ENCODE data around the gene NUFIP1.
"Not testable (repeated sequence)": the region's sequence is repeated elsewhere in the genome, so short reads cannot be mapped to it uniquely, and the experiment has no call there.

The NUFIP1 gene

GRCh38 chr13:44952671-44953070 lies 36.6 kb downstream of the NUFIP1 start:
- Histone ChIP-seq H3K4me3 (replicated peaks; ENCODE audit: insufficient read depth, low read length) (no peak overlapping the region), H3K27me3 (ENCODE audit: insufficient read depth, poor library complexity, severe bottlenecking) (no peaks in the 10 kb centered on the region), H3K27ac (replicated peaks) (no peak overlapping the region)
- TF ChIP-seq CTCF (IDR thresholded peaks at IDR 0.05; ENCODE audit: insufficient read depth, low read length), result no peak
- TF ChIP-seq POLR2AphosphoS5 (IDR thresholded peaks at IDR 0.05; ENCODE audit: low read depth), result no peak
- TF ChIP-seq SPI1 (IDR thresholded peaks at IDR 0.05; ENCODE audit: borderline replicate concordance, low read depth), result no peak
- TF ChIP-seq REST (IDR thresholded peaks at IDR 0.05; ENCODE audit: insufficient replicate concordance, low read depth), result no peak
- TF ChIP-seq GABPA (IDR thresholded peaks at IDR 0.05; ENCODE audit: low read depth), result no peak
- no peak for DNase-seq (ENCODE audit: low read depth in 1 of 2, low spot score in 1 of 2)

- DNase-seq (ENCODE audit: low read depth in 1 of 2, low spot score in 1 of 2), result no peak
- Histone ChIP-seq H3K27ac (replicated peaks) (no peak overlapping the region), H3K27me3 (ENCODE audit: insufficient read depth, poor library complexity, severe bottlenecking) (no peaks in the 10 kb centered on the region), H3K4me3 (replicated peaks; ENCODE audit: insufficient read depth, low read length) (no peak overlapping the region)
- no peak for TF ChIP-seq SPI1 (IDR thresholded peaks at IDR 0.05; ENCODE audit: borderline replicate concordance, low read depth)
These were observed 38.1 kb downstream of the NUFIP1 start for GRCh38 chr13:44951184-44951583.

GRCh38 chr13:44943411-44943810 lies 45.9 kb downstream of the NUFIP1 start:
- H3K27ac ChIP-seq (replicated peaks); H3K27me3 ChIP-seq (ENCODE audit: insufficient read depth, poor library complexity, severe bottlenecking); DNase-seq (ENCODE audit: low read depth in 1 of 2, low spot score in 1 of 2); H3K4me3 ChIP-seq (replicated peaks; ENCODE audit: insufficient read depth, low read length): not testable (repeated sequence)

- H3K4me3 ChIP-seq (replicated peaks; ENCODE audit: insufficient read depth, low read length), result no peak overlapping the region
- DNase-seq (ENCODE audit: low read depth in 1 of 2, low spot score in 1 of 2), result no peak
- no peaks in the 10 kb centered on the region for H3K27me3 ChIP-seq (ENCODE audit: insufficient read depth, poor library complexity, severe bottlenecking)
- no peak overlapping the region for H3K27ac ChIP-seq (replicated peaks)
- TF ChIP-seq SPI1 (IDR thresholded peaks at IDR 0.05; ENCODE audit: borderline replicate concordance, low read depth), result no peak
- TF ChIP-seq GABPA (IDR thresholded peaks at IDR 0.05; ENCODE audit: low read depth), result no peak
- no peak for TF ChIP-seq REST (IDR thresholded peaks at IDR 0.05; ENCODE audit: insufficient replicate concordance, low read depth)
- no peak for TF ChIP-seq POLR2AphosphoS5 (IDR thresholded peaks at IDR 0.05; ENCODE audit: low read depth)
- TF ChIP-seq CTCF (IDR thresholded peaks at IDR 0.05; ENCODE audit: insufficient read depth, low read length), result no peak
These were observed 50.4 kb downstream of the NUFIP1 start for GRCh38 chr13:44938854-44939253.

- TF ChIP-seq POLR2AphosphoS5 (IDR thresholded peaks at IDR 0.05; ENCODE audit: low read depth) (no peak), CTCF (IDR thresholded peaks at IDR 0.05; ENCODE audit: insufficient read depth, low read length) (no peak), SPI1 (IDR thresholded peaks at IDR 0.05; ENCODE audit: borderline replicate concordance, low read depth) (no peak), GABPA (IDR thresholded peaks at IDR 0.05; ENCODE audit: low read depth) (no peak), REST (IDR thresholded peaks at IDR 0.05; ENCODE audit: insufficient replicate concordance, low read depth) (no peak)
- no peak for DNase-seq (ENCODE audit: low read depth in 1 of 2, low spot score in 1 of 2)
- H3K27ac ChIP-seq (replicated peaks), result no peak overlapping the region
- no peaks in the 10 kb centered on the region for H3K27me3 ChIP-seq (ENCODE audit: insufficient read depth, poor library complexity, severe bottlenecking)
- H3K4me3 ChIP-seq (replicated peaks; ENCODE audit: insufficient read depth, low read length), result no peak overlapping the region
These were observed 53.0 kb downstream of the NUFIP1 start for GRCh38 chr13:44936246-44936645.
